OCI-LY7 (cell line): ENCODE measurements around the gene ASIC2.

ENCODE experiments used
- EZH2phosphoT487 ChIP-seq: fragments of 200-600 bp; sonication (generic); IDR thresholded peaks from 2 replicates; pipeline ENCODE4 v1.6.1; 2018; ENCODE audit warnings: low read depth, borderline replicate concordance, mild to moderate bottlenecking, mixed run types, antibody characterized with exemption, low read length, moderate library complexity, mixed read lengths
- TF ChIP-seq, protein P1 (sequence below): fragments of 200-600 bp; sonication (generic); conservative IDR thresholded peaks from 2 replicates; pipeline ENCODE4 v1.5.1; 2014; ENCODE audit warnings: mild to moderate bottlenecking, antibody characterized with exemption, low read length, moderate library complexity, mixed read lengths

GRCh38 chr17:33151565-33151964 is 141.5 kb downstream of the ASIC2 start:
- TF ChIP-seq, protein P1, sequence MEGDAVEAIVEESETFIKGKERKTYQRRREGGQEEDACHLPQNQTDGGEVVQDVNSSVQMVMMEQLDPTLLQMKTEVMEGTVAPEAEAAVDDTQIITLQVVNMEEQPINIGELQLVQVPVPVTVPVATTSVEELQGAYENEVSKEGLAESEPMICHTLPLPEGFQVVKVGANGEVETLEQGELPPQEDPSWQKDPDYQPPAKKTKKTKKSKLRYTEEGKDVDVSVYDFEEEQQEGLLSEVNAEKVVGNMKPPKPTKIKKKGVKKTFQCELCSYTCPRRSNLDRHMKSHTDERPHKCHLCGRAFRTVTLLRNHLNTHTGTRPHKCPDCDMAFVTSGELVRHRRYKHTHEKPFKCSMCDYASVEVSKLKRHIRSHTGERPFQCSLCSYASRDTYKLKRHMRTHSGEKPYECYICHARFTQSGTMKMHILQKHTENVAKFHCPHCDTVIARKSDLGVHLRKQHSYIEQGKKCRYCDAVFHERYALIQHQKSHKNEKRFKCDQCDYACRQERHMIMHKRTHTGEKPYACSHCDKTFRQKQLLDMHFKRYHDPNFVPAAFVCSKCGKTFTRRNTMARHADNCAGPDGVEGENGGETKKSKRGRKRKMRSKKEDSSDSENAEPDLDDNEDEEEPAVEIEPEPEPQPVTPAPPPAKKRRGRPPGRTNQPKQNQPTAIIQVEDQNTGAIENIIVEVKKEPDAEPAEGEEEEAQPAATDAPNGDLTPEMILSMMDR: no peak
- no peak for TF ChIP-seq EZH2phosphoT487
